Spleen (tissue), 11 donors: ENCODE data around the gene VWA5B2. TPM values are rescaled to one million over a fixed set of nuclear protein-coding genes. Genes with fewer than 3 reads are reported as not detected.
A peak's percentile ranks its signal among the peaks of the same experiment; 100 is the strongest.

ENCODE experiments used
- DNase-seq: peaks from one replicate; pipeline ENCODE4 v3.0.0-alpha.2; 2020
- H3K27ac ChIP-seq, 8 donors: fragments of 200-600 bp; sonication (generic) in 7 of 8; 1 replicate in 4 of 8; 2 replicates in 4 of 8; pipeline versions ENCODE4 v1.5.0 to v1.8.0; 2016 to 2021; ENCODE audit warnings: inconsistent platforms in 4 of 8, mild to moderate bottlenecking in 4 of 8, moderate library complexity in 1 of 8
- H3K27me3 ChIP-seq, 7 donors: fragments of 200-600 bp; sonication (generic) in 6 of 7; replicated peaks in 1 of 7; 1 replicate in 4 of 7; 2 replicates in 3 of 7; pipeline versions ENCODE4 v1.5.0 to v1.8.0; 2016 to 2021; ENCODE audit warnings: inconsistent platforms in 3 of 7, mild to moderate bottlenecking in 1 of 7
- H3K36me3 ChIP-seq, 6 donors: fragments of 200-600 bp; sonication (generic) in 5 of 6; 1 replicate in 4 of 6; 2 replicates in 2 of 6; pipeline versions ENCODE4 v1.5.0 to v1.8.0; 2016 to 2021; ENCODE audit warnings: inconsistent platforms in 2 of 6
- H3K4me1 ChIP-seq, 6 donors: fragments of 200-600 bp; sonication (generic) in 5 of 6; 1 replicate in 3 of 6; 2 replicates in 3 of 6; pipeline versions ENCODE4 v1.5.0 to v1.8.0; 2016 to 2021; ENCODE audit warnings: inconsistent platforms in 3 of 6
- H3K4me3 ChIP-seq, 8 donors: fragments of 200-600 bp; sonication (generic) in 7 of 8; 1 replicate in 4 of 8; 2 replicates in 4 of 8; pipeline versions ENCODE4 v1.5.0 to v1.8.0; 2016 to 2021; ENCODE audit warnings: inconsistent platforms in 4 of 8, mild to moderate bottlenecking in 4 of 8, moderate library complexity in 2 of 8
- H3K9me3 ChIP-seq, 8 donors: fragments of 200-600 bp; sonication (generic) in 7 of 8; 1 replicate in 4 of 8; 2 replicates in 4 of 8; pipeline versions ENCODE4 v1.5.0 to v1.8.0; 2016 to 2021; ENCODE audit warnings: inconsistent platforms in 4 of 8
- CTCF ChIP-seq, 11 experiments: fragments of 200-600 bp in 7 of 11; fragments of 450-650 bp in 4 of 11; sonication (generic) in 4 of 11; IDR thresholded peaks in 8 of 11; conservative IDR thresholded peaks in 3 of 11; 1 replicate in 7 of 11; 2 replicates in 4 of 11; pipeline versions ENCODE4 v1.4.0 to v1.8.0; 2016 to 2021; ENCODE audit warnings: antibody characterized with exemption in 11 of 11, inconsistent platforms in 4 of 11, mild to moderate bottlenecking in 1 of 11
- POLR2A ChIP-seq, 3 donors: fragments of 450-650 bp; IDR thresholded peaks; one replicate each; pipeline ENCODE4 v1.5.1; 2017; ENCODE audit warnings: antibody characterized with exemption in 3 of 3, mild to moderate bottlenecking in 1 of 3
- POLR2AphosphoS5 ChIP-seq, 3 donors: sonication (generic); formaldehyde crosslinking; IDR thresholded peaks; one replicate each; pipeline ENCODE4 v1.5.1; 2017; ENCODE audit warnings: antibody characterized with exemption in 3 of 3
- WGBS, 5 donors: extraction: QIAGEN DNeasy Blood & Tissue Kit in 3 of 5; methylation state at CpG; one replicate each; pipeline versions ENCODE4 v1.1.5 to v1.1.7; 2013 to 2018; 5-methylcytosine and 5-hydroxymethylcytosine counted together
- intact Hi-C: fragments of 100-400 bp; cut with DNase I; formaldehyde crosslinking; loops from one replicate; pipeline ENCODE4 v1.15.0; 2023; ENCODE audit warnings: low total_unique reads
- polyA plus RNA-seq, 3 donors: library from polyadenylated mRNA; stranded (reverse); fragments of 200-250 nt; gene quantifications; one replicate each; pipeline ENCODE4 v1.2.1, GENCODE V29; 2013
- total RNA-seq, 7 donors: library from RNA; depleted of rRNA in 3 of 7; stranded (reverse); fragments of >200 nt in 3 of 7; fragmentation: NEBNext Ultra II Directional in 4 of 7; extraction: Animal tissue kit (Norgen Biotek cat#: 25700) in 4 of 7; gene quantifications; one replicate each; pipeline versions ENCODE4 v1.1.0 to v1.2.1, GENCODE V29; 2016 to 2021
- donor health status: healthy with polysubstance abuse.
- donor health status: DM: no; HTN: no; CAD: no; lungs with moderate emphysema.
- donor health status: DM: no; HTN: no; CAD: no.
- donor health status: Bipolar disorder and iron deficiency.
- donor health status: healthy.
- donor health status: DM: no; HTN: no; CAD: no.
- donor health status: DM: yes; HTN: yes; CAD: no.

The VWA5B2 gene
- total and polyA plus RNA-seq, 10 donors: 0.02 to 0.68 (median 0.08) TPM; not detected in 5

GRCh38 chr3:184186184-184186901, 43.0 kb upstream of the VWA5B2 start, which contains the start of gene ABCF3:
Gene ABCF3 (plus strand): TSS chr3:184186199. CDS start chr3:184186208, 9 bp downstream.
- Histone ChIP-seq H3K9me3 (no peaks in the 10 kb centered on the region), H3K4me1 (peaks cover 13 to 50% (median 34%) of the 10 kb centered on the region in 6 donors), H3K4me3 (peak within 1 kb of the TSS; percentile 82 to 96 (median 86)), H3K27ac (peak within 1 kb of the TSS; percentile 65 to 91 (median 84)), H3K27me3 (no peaks in the 10 kb centered on the region), H3K36me3 (peaks cover 2 to 78% (median 68%) of the 10 kb centered on the region in 6 donors)
- DNase-seq: no peak
- TF ChIP-seq POLR2A (IDR thresholded peaks at IDR 0.05) (peak in 1 of 3 donors; percentile 69), CTCF (IDR thresholded peaks at IDR 0.05 in 8 of 11, conservative IDR thresholded peaks at IDR 0.05 in 3 of 11) (no peak), POLR2AphosphoS5 (IDR thresholded peaks at IDR 0.05) (peak; percentile 77 to 96 (median 92))
- intact Hi-C loops: loop anchor here (10.0 kb wide), 1 partner anchor 128 kb away; the partner anchor contains the start of gene EIF4G1
- WGBS, 5 donors: 1% methylated on average over 44 to 45 of the region's 45 CpGs

- intact Hi-C loops: loop anchor here (10.0 kb wide), 1 partner anchor 128 kb away; the partner anchor contains the start of gene EIF4G1
- Histone ChIP-seq H3K36me3 (peaks cover 2 to 78% (median 68%) of the 10 kb centered on the region in 6 donors), H3K27ac (peak overlapping the region in 5 of 8 donors; percentile 84 to 91 (median 87)), H3K9me3 (no peaks in the 10 kb centered on the region), H3K4me1 (peaks cover 13 to 50% (median 34%) of the 10 kb centered on the region in 6 donors), H3K4me3 (peak overlapping the region; percentile 82 to 96 (median 86)), H3K27me3 (no peaks in the 10 kb centered on the region)
- TF ChIP-seq POLR2A (IDR thresholded peaks at IDR 0.05) (no peak), POLR2AphosphoS5 (IDR thresholded peaks at IDR 0.05) (no peak), CTCF (IDR thresholded peaks at IDR 0.05 in 8 of 11, conservative IDR thresholded peaks at IDR 0.05 in 3 of 11) (no peak)
- no peak for DNase-seq
- 15 to 26% (median 20%) methylated on average over 3 of the region's 3 CpGs for WGBS, 5 donors
These were observed 42.5 kb upstream of the VWA5B2 start for GRCh38 chr3:184186902-184187207.

GRCh38 chr3:184188080-184188479, 41.3 kb upstream of the VWA5B2 start:
- no peak for TF ChIP-seq CTCF (IDR thresholded peaks at IDR 0.05 in 8 of 11, conservative IDR thresholded peaks at IDR 0.05 in 3 of 11)
- TF ChIP-seq POLR2A (IDR thresholded peaks at IDR 0.05): no peak
- TF ChIP-seq POLR2AphosphoS5 (IDR thresholded peaks at IDR 0.05): no peak
- intact Hi-C loops: loop anchor here (10.0 kb wide), 1 partner anchor 127 kb away; the partner anchor contains the start of gene EIF4G1
- Histone ChIP-seq H3K9me3 (no peaks in the 10 kb centered on the region), H3K4me1 (peaks cover 13 to 50% (median 34%) of the 10 kb centered on the region in 6 donors), H3K36me3 (peaks cover 2 to 78% (median 68%) of the 10 kb centered on the region in 6 donors), H3K4me3 (no peak overlapping the region), H3K27ac (no peak overlapping the region), H3K27me3 (no peaks in the 10 kb centered on the region)
- no peak for DNase-seq
- WGBS, 5 donors: 88 to 94% (median 92%) methylated on average over 17 of the region's 17 CpGs

- no peak for DNase-seq
- intact Hi-C loops: loop anchor here (10.0 kb wide), 1 partner anchor 125 kb away; the partner anchor contains the start of gene EIF4G1
- H3K27ac ChIP-seq: no peak overlapping the region
- H3K4me3 ChIP-seq: no peak overlapping the region
- TF ChIP-seq POLR2AphosphoS5 (IDR thresholded peaks at IDR 0.05) (no peak), POLR2A (IDR thresholded peaks at IDR 0.05) (no peak), CTCF (IDR thresholded peaks at IDR 0.05 in 8 of 11, conservative IDR thresholded peaks at IDR 0.05 in 3 of 11) (no peak)
- H3K36me3 ChIP-seq: peaks cover 0 to 78% (median 68%) of the 10 kb centered on the region in 6 donors
- no peaks in the 10 kb centered on the region for H3K27me3 ChIP-seq
- H3K4me1 ChIP-seq: peaks cover 13 to 50% (median 34%) of the 10 kb centered on the region in 6 donors
- H3K9me3 ChIP-seq: no peaks in the 10 kb centered on the region
- WGBS, 5 donors: 93 to 97% (median 96%) methylated on average over 13 of the region's 13 CpGs
These were observed 40.0 kb upstream of the VWA5B2 start for GRCh38 chr3:184189421-184189820.
